ENCODE measurements around the gene TLE4.

The TLE4 gene

GRCh38 chr9:79768194-79768593 is 196.4 kb downstream of the TLE4 start:
- no peak for TF ChIP-seq CTCF (IDR thresholded peaks at IDR 0.05; ENCODE audit: insufficient read depth, low read length)
- DNase-seq (ENCODE audit: low read depth in 1 of 2, low spot score in 1 of 2), result no peak
- H3K27ac ChIP-seq (replicated peaks), result no peak overlapping the region

GRCh38 chr9:79769476-79770275 is 197.9 kb downstream of the TLE4 start:
- Histone ChIP-seq H3K27ac (replicated peaks) (no peak overlapping the region), H3K27me3 (ENCODE audit: insufficient read depth, poor library complexity, severe bottlenecking) (no peaks in the 10 kb centered on the region), H3K4me3 (replicated peaks; ENCODE audit: insufficient read depth, low read length) (no peak overlapping the region)
- DNase-seq (ENCODE audit: low read depth in 1 of 2, low spot score in 1 of 2), result no peak
- TF ChIP-seq GABPA (IDR thresholded peaks at IDR 0.05; ENCODE audit: low read depth) (no peak), POLR2AphosphoS5 (IDR thresholded peaks at IDR 0.05; ENCODE audit: low read depth) (no peak), SPI1 (IDR thresholded peaks at IDR 0.05; ENCODE audit: borderline replicate concordance, low read depth) (no peak), REST (IDR thresholded peaks at IDR 0.05; ENCODE audit: insufficient replicate concordance, low read depth) (no peak), CTCF (IDR thresholded peaks at IDR 0.05; ENCODE audit: insufficient read depth, low read length) (no peak)

More at GRCh38 chr9:79768194-79768593, 196.4 kb downstream of the TLE4 start:
- no peak overlapping the region for H3K4me3 ChIP-seq (replicated peaks; ENCODE audit: insufficient read depth, low read length)
- no peaks in the 10 kb centered on the region for H3K27me3 ChIP-seq (ENCODE audit: insufficient read depth, poor library complexity, severe bottlenecking)

GRCh38 chr9:79774356-79774755 is 202.6 kb downstream of the TLE4 start:
- DNase-seq (ENCODE audit: low read depth in 1 of 2, low spot score in 1 of 2), result no peak
- no peaks in the 10 kb centered on the region for H3K27me3 ChIP-seq (ENCODE audit: insufficient read depth, poor library complexity, severe bottlenecking)
- no peak overlapping the region for H3K4me3 ChIP-seq (replicated peaks; ENCODE audit: insufficient read depth, low read length)
- H3K27ac ChIP-seq (replicated peaks), result no peak overlapping the region
- TF ChIP-seq SPI1 (IDR thresholded peaks at IDR 0.05; ENCODE audit: borderline replicate concordance, low read depth) (no peak), GABPA (IDR thresholded peaks at IDR 0.05; ENCODE audit: low read depth) (no peak), POLR2AphosphoS5 (IDR thresholded peaks at IDR 0.05; ENCODE audit: low read depth) (no peak), CTCF (IDR thresholded peaks at IDR 0.05; ENCODE audit: insufficient read depth, low read length) (no peak), REST (IDR thresholded peaks at IDR 0.05; ENCODE audit: insufficient replicate concordance, low read depth) (no peak)

Measured in HL-60 (cell line).